Stimulated activated CD8-positive, alpha-beta memory T cell treated with anti-CD3 and anti-CD28 coated beads, Interleukin-12 subunit alpha, Interleukin-12 subunit beta, amount 100 ng/mL, for 24 hours (primary cell): ENCODE measurements around the gene DENND6B.

Experiments used
- DNase-seq: peaks from one replicate; pipeline ENCODE4 v3.0.0-alpha.2; 2020; ENCODE audit errors: extremely low read depth

Gene DENND6B

DNA sequence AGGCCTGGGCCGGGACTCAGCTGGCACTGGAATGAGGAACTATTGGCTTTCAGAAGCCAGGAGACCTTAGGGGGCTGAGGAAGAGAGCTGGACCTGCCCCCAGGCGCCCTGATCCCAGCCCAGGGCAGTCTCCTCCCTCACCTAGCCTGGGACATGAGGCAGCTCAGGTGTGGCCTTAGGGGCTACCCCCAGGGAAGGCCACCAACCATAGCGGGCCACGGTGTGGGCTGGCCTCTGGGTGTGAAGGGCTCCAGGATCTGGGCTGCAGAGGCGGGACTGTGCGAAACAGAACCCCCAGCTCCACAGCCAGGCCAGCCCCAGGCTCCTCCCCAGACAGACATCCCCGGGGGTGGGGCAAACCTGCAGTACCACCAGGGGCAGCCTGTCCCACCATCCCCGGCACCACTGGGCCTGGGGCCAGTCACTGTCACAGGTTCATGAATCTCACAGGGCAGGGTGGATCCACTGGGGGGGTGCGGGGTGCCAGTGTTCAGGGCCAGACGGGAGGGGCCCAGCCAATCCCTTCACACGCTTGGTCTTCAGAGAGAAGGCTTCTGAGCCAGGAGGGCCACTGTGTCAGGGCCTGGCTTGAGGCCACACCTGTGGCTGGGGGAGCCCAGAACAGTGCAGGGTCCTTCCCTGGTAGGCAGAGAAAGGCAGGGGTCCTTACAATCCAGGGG is 22.8 kb downstream of the DENND6B start:
- no peak for DNase-seq

GRCh38 chr22:50303515-50303847 is 23.3 kb downstream of the DENND6B start:
- no peak for DNase-seq

DNA sequence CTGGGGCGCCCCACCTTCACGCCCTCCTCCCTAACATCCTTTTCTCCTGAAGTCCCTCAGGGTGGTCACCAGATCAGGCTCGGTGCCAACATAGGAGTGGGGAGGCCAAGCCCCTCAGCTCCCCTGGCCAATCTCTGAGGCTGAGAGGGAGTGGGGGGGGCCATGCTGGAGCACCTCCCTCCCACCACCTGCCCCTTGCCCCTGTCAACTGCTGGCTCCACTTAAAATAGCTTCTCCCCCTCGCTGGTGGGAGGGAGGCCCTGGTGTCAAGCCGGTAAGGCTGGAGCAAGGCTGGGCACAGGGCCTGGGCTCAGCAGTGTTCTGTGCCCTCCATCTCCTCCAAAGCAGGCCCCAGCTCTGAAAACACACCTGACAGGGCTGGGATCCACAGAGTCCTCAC is 24.2 kb downstream of the DENND6B start:
- no peak for DNase-seq

GRCh38 chr22:50302041-50302541 is 24.7 kb downstream of the DENND6B start:
- DNase-seq, result no peak

DNA sequence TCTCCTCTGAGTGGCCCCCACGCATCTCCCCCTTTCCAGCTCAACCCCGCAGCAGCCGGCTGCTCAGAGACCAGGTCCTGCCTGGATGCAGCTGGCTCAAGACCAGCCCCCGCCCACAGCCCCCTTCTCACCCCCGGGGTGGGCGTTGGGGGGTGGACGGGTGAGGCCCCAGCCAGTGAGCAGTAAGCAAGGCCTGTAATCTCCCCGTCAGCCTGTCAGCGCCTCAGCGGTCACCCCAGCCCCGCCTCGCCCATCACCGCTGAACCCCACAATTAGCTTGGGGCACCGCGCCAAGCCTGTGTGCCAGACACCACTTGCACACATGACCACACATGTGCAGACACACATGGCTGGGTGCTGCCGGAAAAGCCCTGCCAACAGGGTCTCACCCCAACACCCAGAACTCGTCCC is 25.2 kb downstream of the DENND6B start:
- no peak for DNase-seq

DNA sequence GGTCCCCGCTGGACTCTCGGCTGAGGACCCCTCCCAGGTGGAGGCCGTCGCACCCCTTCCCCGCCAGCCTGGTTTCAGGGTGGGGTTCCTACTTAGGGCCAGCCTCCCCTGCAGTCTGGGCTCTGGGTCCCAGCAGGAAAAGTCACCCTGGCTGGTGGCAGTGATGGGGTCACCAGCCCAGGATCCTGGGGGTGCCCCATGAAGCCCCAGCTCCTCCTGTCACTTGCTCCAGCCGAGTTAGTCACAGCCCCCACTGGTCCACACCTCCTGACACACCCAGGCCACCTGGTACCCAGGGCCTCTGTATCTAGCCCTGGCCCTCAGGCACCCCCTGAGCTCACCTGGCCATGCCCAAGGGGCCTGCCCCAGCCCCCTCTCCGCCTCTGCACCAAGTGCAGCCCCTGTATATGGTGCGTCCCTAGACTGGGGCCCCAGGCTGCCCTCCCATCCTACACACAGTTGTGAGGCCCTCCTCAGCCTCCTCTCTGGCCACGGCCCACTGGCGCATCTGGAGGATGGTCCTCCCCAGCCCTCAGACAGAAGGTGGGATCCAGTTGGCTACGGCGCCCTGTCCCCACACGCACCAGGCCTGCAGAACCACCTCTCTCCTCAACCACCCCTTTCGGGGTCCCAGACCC is 26.1 kb downstream of the DENND6B start:
- DNase-seq, result no peak

- DNase-seq, result no peak
Observed at GRCh38 chr22:50299785-50300619, 26.8 kb downstream of the DENND6B start.

DNA sequence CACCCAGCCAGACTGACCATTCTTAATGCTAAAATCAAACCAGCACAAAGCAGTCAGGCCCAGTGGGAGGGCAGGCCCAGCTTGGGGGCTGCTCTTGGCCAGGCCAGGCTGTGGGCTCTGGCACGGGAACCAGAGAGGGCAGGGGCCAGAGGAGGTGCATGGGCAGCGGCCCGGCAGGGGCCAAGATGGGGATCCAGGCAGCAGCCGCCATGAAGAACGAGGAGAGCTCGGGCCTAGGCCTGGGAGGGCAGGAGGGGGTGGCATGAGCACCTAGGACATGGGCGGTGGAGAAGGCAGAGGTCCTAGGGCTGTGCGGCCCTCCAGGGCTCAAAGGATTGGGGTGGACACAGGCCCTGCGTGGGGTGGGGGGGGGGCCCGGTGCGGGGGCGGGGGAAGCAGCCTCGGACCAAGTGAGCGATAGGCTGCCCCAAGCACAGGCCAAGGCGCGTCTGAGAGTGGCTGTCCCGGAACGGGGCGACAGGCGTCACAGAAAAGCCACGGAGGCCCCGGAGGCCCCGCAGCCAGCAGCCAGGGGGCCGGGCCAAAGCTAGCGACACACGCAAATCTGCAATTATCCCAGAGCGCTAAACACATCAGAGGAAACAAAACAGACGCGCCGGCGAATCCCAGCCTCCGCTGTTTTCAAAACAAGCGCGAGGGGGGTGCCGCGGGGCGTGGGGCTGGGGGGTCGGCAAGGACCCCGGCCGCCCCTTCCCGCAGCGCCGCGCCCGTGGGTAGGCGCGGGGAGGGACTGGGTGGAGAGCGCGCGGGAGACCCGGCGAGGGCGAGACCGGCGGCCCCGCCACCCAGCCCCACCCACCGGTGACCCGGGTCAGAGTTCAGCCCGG is 27.7 kb downstream of the DENND6B start:
- DNase-seq, result no peak

GRCh38 chr22:50298266-50298637 is 28.6 kb downstream of the DENND6B start:
- DNase-seq, result no peak

- no peak for DNase-seq
Observed at GRCh38 chr22:50297510-50298265, 29.1 kb downstream of the DENND6B start.

DNA sequence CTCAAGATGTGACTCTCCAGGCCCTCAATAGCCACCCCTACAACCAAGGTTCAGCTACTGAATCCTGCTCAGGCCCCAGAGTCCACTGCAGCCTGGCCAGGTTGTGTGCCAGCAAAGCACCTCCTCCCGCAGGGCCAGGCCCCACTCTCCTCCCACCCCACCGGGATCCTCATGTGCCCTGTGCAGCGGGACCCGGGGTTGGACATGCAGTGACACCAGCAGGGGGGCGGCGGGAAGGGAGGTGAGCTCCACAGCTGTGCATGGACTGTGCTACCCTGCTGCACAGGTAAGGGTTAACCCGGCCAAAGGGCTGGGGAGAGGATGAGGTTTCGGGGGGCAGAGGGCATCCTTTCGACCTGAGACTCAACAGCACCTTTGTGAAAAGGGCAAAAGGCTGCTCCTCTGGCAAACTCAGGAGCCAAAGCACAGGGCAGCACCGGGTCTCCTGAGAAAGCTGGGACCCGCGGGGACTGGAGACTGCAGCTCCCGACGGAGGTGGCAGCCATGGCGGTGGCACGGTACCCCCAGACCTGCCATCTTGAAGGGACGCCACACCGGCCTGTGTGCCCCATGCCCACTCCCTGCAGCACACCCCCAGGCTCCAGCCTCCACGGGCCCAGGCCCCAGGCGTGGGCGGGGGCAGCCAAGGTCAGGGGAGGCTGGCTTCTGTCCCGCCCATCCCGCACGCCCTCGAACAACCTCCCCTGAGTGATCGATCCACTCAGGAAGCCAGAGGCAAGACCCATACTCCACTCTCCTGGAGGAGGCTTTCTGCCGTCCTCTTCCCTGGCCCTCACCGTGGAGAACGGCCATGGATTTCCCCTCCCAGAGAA is 29.9 kb downstream of the DENND6B start:
- DNase-seq, result no peak

DNA sequence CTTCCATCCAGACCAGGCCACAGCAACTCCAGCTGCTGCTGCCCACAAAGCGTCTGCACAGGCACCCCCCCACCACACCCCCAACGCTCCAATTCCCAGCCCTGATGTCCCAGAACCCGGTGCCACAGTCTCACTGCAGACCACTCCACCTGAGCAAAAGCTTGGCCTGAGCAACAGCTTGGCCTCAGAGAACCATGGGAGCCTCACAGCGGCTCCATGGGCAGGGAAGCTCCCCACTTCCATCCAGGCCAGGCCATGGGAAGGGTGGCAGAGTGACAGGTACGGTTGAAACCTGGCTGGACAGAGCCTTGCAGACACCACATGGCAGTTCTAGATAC is 32.5 kb downstream of the DENND6B start:
- DNase-seq, result no peak

- no peak for DNase-seq
Observed at GRCh38 chr22:50293441-50294318, 33.1 kb downstream of the DENND6B start.

DNA sequence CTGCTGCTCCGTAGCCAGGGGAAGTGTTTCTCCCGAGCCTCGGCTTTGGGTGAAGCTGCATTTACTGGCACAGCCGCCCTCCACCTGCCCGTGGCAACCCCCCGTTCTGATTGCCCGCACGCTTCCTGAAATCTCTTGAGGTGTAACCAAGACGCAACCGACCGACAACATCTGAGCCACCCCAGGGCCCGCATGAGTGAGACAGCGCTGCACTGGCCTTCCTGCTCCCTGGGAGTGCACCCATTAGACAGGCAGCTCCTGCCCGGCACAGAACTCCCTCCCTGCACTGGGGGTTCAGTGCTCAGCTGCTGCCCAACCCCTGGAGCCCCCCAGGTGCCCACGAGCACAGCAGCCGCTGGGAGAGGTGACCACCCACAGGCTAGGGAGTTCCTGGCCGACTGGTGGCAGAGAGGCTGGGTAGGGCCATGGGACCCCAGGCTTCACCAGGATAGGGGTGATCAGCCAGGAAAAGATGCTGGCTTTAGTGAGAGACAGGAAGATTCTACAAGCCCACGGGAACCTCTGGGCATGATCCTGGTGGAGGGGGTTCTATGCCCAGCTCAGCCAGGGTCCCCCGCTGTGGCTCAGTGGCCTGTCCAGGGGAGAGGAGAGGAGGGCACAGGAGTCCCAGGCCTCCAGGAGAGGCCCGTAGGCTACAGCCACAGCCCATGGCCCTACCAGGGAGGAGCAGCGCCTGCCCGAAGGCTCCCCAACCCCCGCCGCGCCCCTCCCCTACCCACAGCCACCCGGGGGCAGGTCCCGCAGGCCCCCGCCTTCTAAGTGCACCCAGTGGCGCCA is 34.0 kb downstream of the DENND6B start:
- DNase-seq, result no peak

- no peak for DNase-seq
Observed at GRCh38 chr22:50289942-50290630, 36.7 kb downstream of the DENND6B start.

- DNase-seq, result no peak
Observed at GRCh38 chr22:50289151-50289941, 37.5 kb downstream of the DENND6B start.

DNA sequence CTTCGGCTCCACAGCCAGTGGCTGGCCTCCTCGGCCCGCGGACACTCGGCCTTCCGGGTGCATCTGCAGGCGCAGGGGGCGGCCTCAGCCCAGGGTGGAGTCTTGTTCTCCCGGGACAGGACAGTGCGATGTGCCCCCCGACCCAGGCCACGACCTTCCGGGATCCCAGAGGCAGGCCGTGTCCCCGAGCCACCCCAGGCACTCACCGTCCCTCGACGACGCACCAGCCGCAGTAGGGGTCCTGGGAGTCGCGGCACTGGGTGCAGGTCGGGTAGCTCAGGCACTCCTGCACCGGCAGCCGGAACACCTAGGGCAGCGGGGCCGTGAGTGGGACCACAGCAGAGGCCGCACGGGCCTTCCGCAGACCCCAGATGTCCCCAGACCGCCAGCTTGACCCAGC is 39.1 kb downstream of the DENND6B start:
- DNase-seq, result no peak
